Measurements from ENCODE around the gene EGLN1.

EGLN1 gene

DNA sequence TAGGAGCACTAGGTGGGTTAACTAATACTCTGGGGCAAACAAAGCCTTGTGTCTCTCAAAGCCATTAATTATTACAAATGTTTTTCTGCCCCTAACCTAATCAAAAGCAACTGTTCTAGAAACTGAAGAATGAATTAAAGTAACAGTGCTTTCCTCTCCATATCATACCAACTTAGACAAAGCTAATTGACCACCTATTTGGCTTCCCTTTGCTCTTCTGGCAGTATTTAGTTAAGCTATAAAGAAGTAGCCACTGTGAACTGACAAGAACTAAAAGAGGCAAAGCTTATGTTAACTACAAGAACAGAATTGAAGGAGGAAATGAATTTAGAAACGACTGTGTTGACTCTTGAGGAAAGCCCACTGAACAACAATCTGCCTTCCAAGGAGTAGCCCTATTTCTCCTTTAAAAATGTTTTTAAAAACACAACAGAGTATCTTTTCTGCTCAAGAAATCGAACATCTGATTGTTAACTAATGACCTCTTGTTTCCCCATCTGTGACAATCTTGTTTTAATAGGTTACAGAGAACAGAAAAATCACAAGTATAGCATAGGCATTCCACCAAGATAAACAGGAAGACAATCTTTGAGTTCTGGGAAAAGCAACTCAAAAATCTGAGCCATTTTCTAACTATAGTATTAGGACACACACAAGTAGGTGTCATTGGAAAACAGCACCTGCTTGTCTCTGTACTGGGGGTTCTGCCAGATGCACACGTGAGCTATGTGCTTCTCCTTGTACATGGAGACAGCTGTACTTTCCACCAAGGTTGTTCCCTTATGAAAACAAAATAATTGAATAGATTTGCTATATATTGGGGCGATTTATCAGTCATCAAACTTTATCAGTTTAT, 3.1 kb upstream of the EGLN1 start:
- ChIA-PET POLR2A (interaction anchor here (0.8 kb wide), 1 partner anchor 87 kb away, joined by 4 read pairs; the partner anchor contains the start of gene SPRTN), CTCF (interaction anchor here (0.5 to 1.5 kb wide), 4 partner anchors 36 to 1292 kb away, joined by 3 to 7 read pairs (median 4); no protein-coding TSS in a partner anchor)
- H3K9me3 ChIP-seq (ENCODE audit: control insufficient read depth, insufficient read depth, low read depth, low read length) = no peaks in the 10 kb centered on the region
- peak; percentile 95 for TF ChIP-seq ZBTB17 (tag by site-specific recombination; IDR thresholded peaks at IDR 0.05)
- TF ChIP-seq, protein P1, sequence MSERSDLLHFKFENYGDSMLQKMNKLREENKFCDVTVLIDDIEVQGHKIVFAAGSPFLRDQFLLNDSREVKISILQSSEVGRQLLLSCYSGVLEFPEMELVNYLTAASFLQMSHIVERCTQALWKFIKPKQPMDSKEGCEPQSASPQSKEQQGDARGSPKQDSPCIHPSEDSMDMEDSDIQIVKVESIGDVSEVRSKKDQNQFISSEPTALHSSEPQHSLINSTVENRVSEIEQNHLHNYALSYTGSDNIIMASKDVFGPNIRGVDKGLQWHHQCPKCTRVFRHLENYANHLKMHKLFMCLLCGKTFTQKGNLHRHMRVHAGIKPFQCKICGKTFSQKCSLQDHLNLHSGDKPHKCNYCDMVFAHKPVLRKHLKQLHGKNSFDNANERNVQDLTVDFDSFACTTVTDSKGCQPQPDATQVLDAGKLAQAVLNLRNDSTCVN (tag by site-specific recombination; optimal IDR thresholded peaks at IDR 0.05) = no peak
- no peaks in the 10 kb centered on the region for H3K36me3 ChIP-seq (ENCODE audit: control insufficient read depth in 2 of 2, insufficient read depth in 1 of 2, low read length in 2 of 2)
- H3K4me1 ChIP-seq (ENCODE audit: control insufficient read depth, insufficient read depth, low read length) = peaks cover 11% of the 10 kb centered on the region
- no peak overlapping the region for H3K4me3 ChIP-seq (ENCODE audit: low read depth, low read length)
- no peak overlapping the region for H3K27ac ChIP-seq (ENCODE audit: extremely low read depth, low read depth, low read length)

DNA sequence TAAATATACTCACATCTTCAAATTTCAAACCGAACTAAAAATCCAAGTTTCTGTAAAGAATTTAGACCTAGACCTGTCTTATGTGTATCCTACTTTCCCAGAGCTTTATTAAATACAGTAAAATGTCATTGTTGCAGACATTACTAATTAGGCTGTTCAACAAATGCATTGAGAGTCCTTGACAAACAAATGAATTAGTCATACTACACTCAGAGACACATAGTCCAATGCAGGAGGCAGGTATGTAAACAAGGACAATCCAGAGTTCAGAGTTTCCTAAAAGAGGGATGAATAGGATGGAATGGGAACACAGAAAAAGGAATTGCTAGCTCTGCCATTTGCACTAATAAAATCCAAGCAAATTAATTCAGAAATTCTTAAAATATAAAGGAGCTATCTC, 1.6 kb upstream of the EGLN1 start:
- Histone ChIP-seq H3K9me3 (ENCODE audit: control insufficient read depth, insufficient read depth, low read depth, low read length) (no peaks in the 10 kb centered on the region), H3K4me1 (ENCODE audit: control insufficient read depth, insufficient read depth, low read length) (peaks cover 16% of the 10 kb centered on the region), H3K36me3 (ENCODE audit: control insufficient read depth in 2 of 2, insufficient read depth in 1 of 2, low read length in 2 of 2) (no peaks in the 10 kb centered on the region; a peak in 1 of 3 replicates), H3K27ac (ENCODE audit: extremely low read depth, low read depth, low read length) (no peak overlapping the region), H3K4me3 (ENCODE audit: low read depth, low read length) (no peak overlapping the region)
- ChIA-PET CTCF (interaction anchor here (0.8 to 1.5 kb wide), 4 partner anchors 10 to 117 kb away, joined by 3 to 7 read pairs (median 4); no protein-coding TSS in a partner anchor), POLR2A (no interaction called here)
- TF ChIP-seq ZBTB20 (tag by site-specific recombination; IDR thresholded peaks at IDR 0.05) (peak; percentile 53; the same call in 1 of the 2 replicates), ZEB2 (tag by site-specific recombination; IDR thresholded peaks at IDR 0.05) (0 out of 2 replicates have a peak, but pooled peaks have one; percentile 24), ZFHX2 (tag by site-specific recombination; conservative IDR thresholded peaks at IDR 0.05) (no peak), IKZF3 (tag by site-specific recombination; IDR thresholded peaks at IDR 0.05) (peak; percentile 89), SP7 (tag by site-specific recombination; IDR thresholded peaks at IDR 0.05) (peak; percentile 67), GLIS1 (tag by site-specific recombination; IDR thresholded peaks at IDR 0.05) (peak; percentile 64), SCRT2 (tag by site-specific recombination; IDR thresholded peaks at IDR 0.05) (peak; percentile 80), ZBTB17 (tag by site-specific recombination; IDR thresholded peaks at IDR 0.05) (peak; percentile 96), GLI2 (tag by site-specific recombination; IDR thresholded peaks at IDR 0.05; ENCODE audit: borderline replicate concordance, low read depth) (0 out of 2 replicates have a peak, but pooled peaks have one; percentile 9), ZNF174 (tag by site-specific recombination; IDR thresholded peaks at IDR 0.05) (no peak), ZNF404 (tag by site-specific recombination; IDR thresholded peaks at IDR 0.05) (no peak), ZNF202 (tag by site-specific recombination; IDR thresholded peaks at IDR 0.05; ENCODE audit: borderline replicate concordance) (no peak), PRDM1 (tag by site-specific recombination; IDR thresholded peaks at IDR 0.05) (peak; percentile 44; the same call in 1 of the 2 replicates), ZBTB7A (tag by site-specific recombination; IDR thresholded peaks at IDR 0.05; ENCODE audit: low read depth) (no peak), OSR2 (tag by site-specific recombination; IDR thresholded peaks at IDR 0.05) (no peak), SCRT1 (tag by site-specific recombination; IDR thresholded peaks at IDR 0.05; ENCODE audit: borderline replicate concordance) (0 out of 2 replicates have a peak, but pooled peaks have one; percentile 11), ZNF660 (tag by site-specific recombination; IDR thresholded peaks at IDR 0.05) (0 out of 2 replicates have a peak, but pooled peaks have one; percentile 23), ZNF24 (tag by site-specific recombination; IDR thresholded peaks at IDR 0.05) (no peak), ZNF600 (tag by site-specific recombination; IDR thresholded peaks at IDR 0.05) (peak; percentile 79)
- TF ChIP-seq, protein P2, sequence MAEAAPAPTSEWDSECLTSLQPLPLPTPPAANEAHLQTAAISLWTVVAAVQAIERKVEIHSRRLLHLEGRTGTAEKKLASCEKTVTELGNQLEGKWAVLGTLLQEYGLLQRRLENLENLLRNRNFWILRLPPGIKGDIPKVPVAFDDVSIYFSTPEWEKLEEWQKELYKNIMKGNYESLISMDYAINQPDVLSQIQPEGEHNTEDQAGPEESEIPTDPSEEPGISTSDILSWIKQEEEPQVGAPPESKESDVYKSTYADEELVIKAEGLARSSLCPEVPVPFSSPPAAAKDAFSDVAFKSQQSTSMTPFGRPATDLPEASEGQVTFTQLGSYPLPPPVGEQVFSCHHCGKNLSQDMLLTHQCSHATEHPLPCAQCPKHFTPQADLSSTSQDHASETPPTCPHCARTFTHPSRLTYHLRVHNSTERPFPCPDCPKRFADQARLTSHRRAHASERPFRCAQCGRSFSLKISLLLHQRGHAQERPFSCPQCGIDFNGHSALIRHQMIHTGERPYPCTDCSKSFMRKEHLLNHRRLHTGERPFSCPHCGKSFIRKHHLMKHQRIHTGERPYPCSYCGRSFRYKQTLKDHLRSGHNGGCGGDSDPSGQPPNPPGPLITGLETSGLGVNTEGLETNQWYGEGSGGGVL (tag by site-specific recombination; IDR thresholded peaks at IDR 0.05) = no peak
- TF ChIP-seq, protein P3, sequence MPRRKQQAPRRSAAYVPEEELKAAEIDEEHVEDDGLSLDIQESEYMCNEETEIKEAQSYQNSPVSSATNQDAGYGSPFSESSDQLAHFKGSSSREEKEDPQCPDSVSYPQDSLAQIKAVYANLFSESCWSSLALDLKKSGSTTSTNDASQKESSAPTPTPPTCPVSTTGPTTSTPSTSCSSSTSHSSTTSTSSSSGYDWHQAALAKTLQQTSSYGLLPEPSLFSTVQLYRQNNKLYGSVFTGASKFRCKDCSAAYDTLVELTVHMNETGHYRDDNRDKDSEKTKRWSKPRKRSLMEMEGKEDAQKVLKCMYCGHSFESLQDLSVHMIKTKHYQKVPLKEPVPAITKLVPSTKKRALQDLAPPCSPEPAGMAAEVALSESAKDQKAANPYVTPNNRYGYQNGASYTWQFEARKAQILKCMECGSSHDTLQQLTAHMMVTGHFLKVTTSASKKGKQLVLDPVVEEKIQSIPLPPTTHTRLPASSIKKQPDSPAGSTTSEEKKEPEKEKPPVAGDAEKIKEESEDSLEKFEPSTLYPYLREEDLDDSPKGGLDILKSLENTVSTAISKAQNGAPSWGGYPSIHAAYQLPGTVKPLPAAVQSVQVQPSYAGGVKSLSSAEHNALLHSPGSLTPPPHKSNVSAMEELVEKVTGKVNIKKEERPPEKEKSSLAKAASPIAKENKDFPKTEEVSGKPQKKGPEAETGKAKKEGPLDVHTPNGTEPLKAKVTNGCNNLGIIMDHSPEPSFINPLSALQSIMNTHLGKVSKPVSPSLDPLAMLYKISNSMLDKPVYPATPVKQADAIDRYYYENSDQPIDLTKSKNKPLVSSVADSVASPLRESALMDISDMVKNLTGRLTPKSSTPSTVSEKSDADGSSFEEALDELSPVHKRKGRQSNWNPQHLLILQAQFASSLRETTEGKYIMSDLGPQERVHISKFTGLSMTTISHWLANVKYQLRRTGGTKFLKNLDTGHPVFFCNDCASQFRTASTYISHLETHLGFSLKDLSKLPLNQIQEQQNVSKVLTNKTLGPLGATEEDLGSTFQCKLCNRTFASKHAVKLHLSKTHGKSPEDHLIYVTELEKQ (tag by site-specific recombination; IDR thresholded peaks at IDR 0.05; ENCODE audit: borderline replicate concordance) = 0 out of 2 replicates have a peak, but pooled peaks have one; percentile 38
- TF ChIP-seq, protein P4, sequence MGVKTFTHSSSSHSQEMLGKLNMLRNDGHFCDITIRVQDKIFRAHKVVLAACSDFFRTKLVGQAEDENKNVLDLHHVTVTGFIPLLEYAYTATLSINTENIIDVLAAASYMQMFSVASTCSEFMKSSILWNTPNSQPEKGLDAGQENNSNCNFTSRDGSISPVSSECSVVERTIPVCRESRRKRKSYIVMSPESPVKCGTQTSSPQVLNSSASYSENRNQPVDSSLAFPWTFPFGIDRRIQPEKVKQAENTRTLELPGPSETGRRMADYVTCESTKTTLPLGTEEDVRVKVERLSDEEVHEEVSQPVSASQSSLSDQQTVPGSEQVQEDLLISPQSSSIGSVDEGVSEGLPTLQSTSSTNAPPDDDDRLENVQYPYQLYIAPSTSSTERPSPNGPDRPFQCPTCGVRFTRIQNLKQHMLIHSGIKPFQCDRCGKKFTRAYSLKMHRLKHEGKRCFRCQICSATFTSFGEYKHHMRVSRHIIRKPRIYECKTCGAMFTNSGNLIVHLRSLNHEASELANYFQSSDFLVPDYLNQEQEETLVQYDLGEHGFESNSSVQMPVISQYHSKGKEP (tag by site-specific recombination; IDR thresholded peaks at IDR 0.05) = peak; percentile 81
- TF ChIP-seq, protein P5, sequence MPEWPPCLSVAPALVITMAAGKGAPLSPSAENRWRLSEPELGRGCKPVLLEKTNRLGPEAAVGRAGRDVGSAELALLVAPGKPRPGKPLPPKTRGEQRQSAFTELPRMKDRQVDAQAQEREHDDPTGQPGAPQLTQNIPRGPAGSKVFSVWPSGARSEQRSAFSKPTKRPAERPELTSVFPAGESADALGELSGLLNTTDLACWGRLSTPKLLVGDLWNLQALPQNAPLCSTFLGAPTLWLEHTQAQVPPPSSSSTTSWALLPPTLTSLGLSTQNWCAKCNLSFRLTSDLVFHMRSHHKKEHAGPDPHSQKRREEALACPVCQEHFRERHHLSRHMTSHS (tag by site-specific recombination; IDR thresholded peaks at IDR 0.05) = no peak
